ENCODE data around the gene TPST2. TPM values are rescaled to one million over a fixed set of nuclear protein-coding genes. Genes with fewer than 3 reads are reported as not detected.

The TPST2 gene
- total RNA-seq, 1 experiment from 2014 or later = 11.8 TPM

DNA sequence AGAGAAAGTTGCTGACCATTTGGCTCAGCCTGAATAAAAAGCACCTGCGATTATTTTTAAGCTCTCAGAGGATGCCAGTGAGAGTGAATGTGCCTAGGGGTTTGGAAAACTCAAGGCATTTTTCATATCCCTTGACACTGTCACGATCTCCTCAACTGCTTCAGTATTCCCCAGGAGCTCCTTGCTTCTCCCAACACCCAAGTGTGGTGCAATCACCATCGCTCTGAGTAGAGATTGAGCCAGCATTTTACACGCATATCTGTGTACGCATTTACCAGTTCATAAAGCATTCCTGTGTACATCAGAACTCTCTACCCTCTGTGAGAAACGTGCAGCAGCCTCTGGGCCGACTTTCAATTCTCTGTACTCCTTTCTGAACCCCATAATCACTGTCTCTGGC is 104.9 kb downstream of the TPST2 start:
- Mint-ChIP-seq H3K27me3 (ENCODE audit: unreplicated experiment) (no peaks in the 10 kb centered on the region), H3K36me3 (ENCODE audit: insufficient read depth, unreplicated experiment) (peaks cover 60% of the 10 kb centered on the region), H3K4me1 (ENCODE audit: low read depth, unreplicated experiment) (peaks cover 56% of the 10 kb centered on the region), H3K27ac (ENCODE audit: unreplicated experiment) (no peak overlapping the region), H3K4me3 (ENCODE audit: low read depth, unreplicated experiment) (peak overlapping the region; percentile 85), H3K9me3 (ENCODE audit: low read depth, unreplicated experiment) (no peaks in the 10 kb centered on the region)
- CTCF ChIA-PET = interaction anchor here (0.6 to 1.5 kb wide), 3 partner anchors 17 to 121 kb away, joined by 3 to 9 read pairs (median 4); no protein-coding TSS in a partner anchor
- DNase-seq = no peak
- intact Hi-C loops (cut with micrococcal nuclease; ENCODE audit: unreplicated experiment) = no loop called here
- TF ChIP-seq, protein P1, sequence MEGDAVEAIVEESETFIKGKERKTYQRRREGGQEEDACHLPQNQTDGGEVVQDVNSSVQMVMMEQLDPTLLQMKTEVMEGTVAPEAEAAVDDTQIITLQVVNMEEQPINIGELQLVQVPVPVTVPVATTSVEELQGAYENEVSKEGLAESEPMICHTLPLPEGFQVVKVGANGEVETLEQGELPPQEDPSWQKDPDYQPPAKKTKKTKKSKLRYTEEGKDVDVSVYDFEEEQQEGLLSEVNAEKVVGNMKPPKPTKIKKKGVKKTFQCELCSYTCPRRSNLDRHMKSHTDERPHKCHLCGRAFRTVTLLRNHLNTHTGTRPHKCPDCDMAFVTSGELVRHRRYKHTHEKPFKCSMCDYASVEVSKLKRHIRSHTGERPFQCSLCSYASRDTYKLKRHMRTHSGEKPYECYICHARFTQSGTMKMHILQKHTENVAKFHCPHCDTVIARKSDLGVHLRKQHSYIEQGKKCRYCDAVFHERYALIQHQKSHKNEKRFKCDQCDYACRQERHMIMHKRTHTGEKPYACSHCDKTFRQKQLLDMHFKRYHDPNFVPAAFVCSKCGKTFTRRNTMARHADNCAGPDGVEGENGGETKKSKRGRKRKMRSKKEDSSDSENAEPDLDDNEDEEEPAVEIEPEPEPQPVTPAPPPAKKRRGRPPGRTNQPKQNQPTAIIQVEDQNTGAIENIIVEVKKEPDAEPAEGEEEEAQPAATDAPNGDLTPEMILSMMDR (IDR thresholded peaks at IDR 0.05; ENCODE audit: unreplicated experiment) = no peak
- BruUV-seq (replicated peaks) = no TSS peak

DNA sequence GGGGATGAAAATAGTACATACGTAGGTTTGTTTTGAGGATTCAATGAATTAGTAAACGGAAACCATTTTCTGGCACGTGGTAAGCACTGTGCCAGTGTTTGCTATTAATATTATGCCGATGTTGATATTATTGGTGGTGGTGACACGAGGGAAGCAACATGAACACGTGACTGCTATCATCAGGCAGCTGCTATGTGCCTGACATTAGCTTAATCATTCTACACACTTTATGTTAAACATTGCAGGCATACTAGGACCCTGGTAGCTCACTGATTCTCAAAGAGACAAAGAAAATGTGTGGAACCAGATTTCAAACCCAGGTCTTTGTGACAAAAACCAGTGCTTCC is 105.6 kb downstream of the TPST2 start:
- Mint-ChIP-seq H3K9me3 (ENCODE audit: low read depth, unreplicated experiment) (no peaks in the 10 kb centered on the region), H3K27me3 (ENCODE audit: unreplicated experiment) (no peaks in the 10 kb centered on the region), H3K4me3 (ENCODE audit: low read depth, unreplicated experiment) (peak overlapping the region; percentile 85), H3K4me1 (ENCODE audit: low read depth, unreplicated experiment) (peaks cover 58% of the 10 kb centered on the region), H3K27ac (ENCODE audit: unreplicated experiment) (peak overlapping the region; percentile 94), H3K36me3 (ENCODE audit: insufficient read depth, unreplicated experiment) (peaks cover 59% of the 10 kb centered on the region)
- intact Hi-C loops (cut with micrococcal nuclease; ENCODE audit: unreplicated experiment) = no loop called here
- no peak for DNase-seq
- TF ChIP-seq, protein P1 (IDR thresholded peaks at IDR 0.05; ENCODE audit: unreplicated experiment) = no peak
- CTCF ChIA-PET = interaction anchor here (1.5 to 1.7 kb wide), 2 partner anchors 13 to 117 kb away, joined by 3 to 7 read pairs; no protein-coding TSS in a partner anchor
- TSS peak; percentile 62 for BruUV-seq (replicated peaks)

DNA sequence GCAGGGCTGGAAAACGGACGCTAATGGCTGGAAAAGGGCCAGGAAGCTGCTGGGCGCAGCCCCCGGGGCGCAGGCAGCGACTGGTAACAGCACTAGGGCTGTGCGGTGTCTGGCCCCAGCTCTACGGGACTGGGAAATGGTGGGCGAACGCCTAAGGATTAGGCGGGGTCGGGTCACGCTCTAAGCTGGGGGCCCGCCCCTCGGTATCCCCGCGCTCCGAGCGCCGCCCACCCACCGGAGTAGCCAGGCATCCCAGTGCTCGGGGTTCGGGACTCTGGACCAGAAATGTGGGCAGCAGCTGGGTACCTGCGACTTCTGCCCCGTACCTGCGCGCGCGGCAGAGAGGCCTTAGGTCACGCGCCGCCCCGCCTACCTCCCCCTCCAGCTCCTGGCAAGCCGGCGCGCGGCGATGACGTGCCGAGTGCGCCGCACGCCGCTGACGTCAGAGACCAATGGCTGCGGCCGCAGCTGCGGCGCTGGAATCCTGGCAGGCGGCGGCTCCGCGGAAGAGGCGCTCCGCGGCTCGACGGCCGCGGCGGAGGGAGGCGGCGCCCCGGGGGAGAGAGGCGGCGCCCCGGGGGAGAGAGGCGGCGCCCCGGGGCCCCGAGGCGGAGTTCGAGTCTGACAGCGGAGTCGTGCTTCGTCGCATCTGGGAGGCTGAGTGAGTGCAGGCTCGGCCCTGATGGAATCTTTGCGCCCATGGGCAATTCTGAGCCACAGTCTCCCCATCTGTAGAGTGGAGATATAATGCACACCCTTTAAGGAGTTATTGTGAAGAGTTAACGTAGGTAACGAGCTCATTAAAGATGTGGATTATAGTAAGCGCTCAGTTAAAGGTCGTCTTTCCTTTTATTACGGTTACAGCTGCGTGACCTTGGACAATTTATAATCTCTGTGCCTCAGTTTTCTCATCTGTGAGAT is 106.2 kb downstream of the TPST2 start, which contains the start of the genes HPS4 and SRRD:
HPS4 (minus strand) TSS at position 345 of the 921 bp plus-strand sequence. CDS start 2,021 bp downstream, outside the sequence.
SRRD (plus strand) TSS at position 439 of the 921 bp plus-strand sequence; CDS start at position 453, 14 bp downstream.
- H3K4me1 Mint-ChIP-seq (ENCODE audit: low read depth, unreplicated experiment) = peaks cover 54% of the 10 kb centered on the region
- peaks cover 53% of the 10 kb centered on the region for H3K36me3 Mint-ChIP-seq (ENCODE audit: insufficient read depth, unreplicated experiment)
- intact Hi-C loops (cut with micrococcal nuclease; ENCODE audit: unreplicated experiment) = no loop called here
- no peaks in the 10 kb centered on the region for H3K9me3 Mint-ChIP-seq (ENCODE audit: low read depth, unreplicated experiment)
- CTCF ChIA-PET = interaction anchor here (0.9 to 1.7 kb wide), 3 partner anchors 12 to 117 kb away, joined by 3 to 7 read pairs (median 4); no protein-coding TSS in a partner anchor
- no peaks in the 10 kb centered on the region for H3K27me3 Mint-ChIP-seq (ENCODE audit: unreplicated experiment)
- H3K27ac Mint-ChIP-seq (ENCODE audit: unreplicated experiment) = peak within 1 kb of the TSS; percentile 94
- peak within 1 kb of the TSS; percentile 85 for H3K4me3 Mint-ChIP-seq (ENCODE audit: low read depth, unreplicated experiment)
- TF ChIP-seq, protein P1 (IDR thresholded peaks at IDR 0.05; ENCODE audit: unreplicated experiment) = no peak
- peak; percentile 92 for DNase-seq
- no TSS peak for BruUV-seq (replicated peaks)

DNA sequence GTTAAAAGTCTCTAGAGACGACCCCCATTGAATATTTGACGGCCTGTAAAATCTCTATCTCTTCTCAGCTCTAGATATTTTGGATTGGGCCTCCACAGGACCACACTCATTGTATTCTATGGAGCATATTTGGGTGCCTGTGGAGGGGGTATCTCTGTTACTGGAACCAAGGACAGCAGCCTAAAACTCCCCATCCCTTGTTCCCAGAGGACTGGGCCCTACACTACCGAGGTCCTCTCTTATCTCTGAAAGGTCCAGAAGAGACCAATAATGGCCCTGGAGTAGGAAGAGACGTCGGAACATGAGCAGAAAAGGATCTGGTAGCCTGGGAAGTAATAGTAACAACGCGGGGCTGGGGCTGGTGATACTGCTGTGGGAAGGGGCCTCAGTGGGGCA is 106.9 kb downstream of the TPST2 start:
- H3K4me3 Mint-ChIP-seq (ENCODE audit: low read depth, unreplicated experiment) = peak overlapping the region; percentile 85
- CTCF ChIA-PET = interaction anchor here (0.9 to 1.7 kb wide), 2 partner anchors 11 to 94 kb away, joined by 4 to 7 read pairs; no protein-coding TSS in a partner anchor
- H3K27me3 Mint-ChIP-seq (ENCODE audit: unreplicated experiment) = no peaks in the 10 kb centered on the region
- TF ChIP-seq, protein P1 (IDR thresholded peaks at IDR 0.05; ENCODE audit: unreplicated experiment) = no peak
- H3K4me1 Mint-ChIP-seq (ENCODE audit: low read depth, unreplicated experiment) = peaks cover 55% of the 10 kb centered on the region
- no peak for DNase-seq
- peaks cover 49% of the 10 kb centered on the region for H3K36me3 Mint-ChIP-seq (ENCODE audit: insufficient read depth, unreplicated experiment)
- peak overlapping the region; percentile 94 for H3K27ac Mint-ChIP-seq (ENCODE audit: unreplicated experiment)
- no peaks in the 10 kb centered on the region for H3K9me3 Mint-ChIP-seq (ENCODE audit: low read depth, unreplicated experiment)
- no TSS peak for BruUV-seq (replicated peaks)
- intact Hi-C loops (cut with micrococcal nuclease; ENCODE audit: unreplicated experiment) = no loop called here

Data from Calu3 (cell line).